GM12874 (cell line): ENCODE measurements around the gene AUTS2.

ENCODE experiments used
- CTCF ChIP-seq: IDR thresholded peaks from 2 replicates; pipeline ENCODE4 v1.5.1; 2011; ENCODE audit warnings: low read depth, mild to moderate bottlenecking, control low read depth, low read length, moderate library complexity; ENCODE audit not compliant: insufficient read depth

The AUTS2 gene

GRCh38 chr7:69596056-69596455 lies 2.2 kb upstream of the AUTS2 start:
- no peak for TF ChIP-seq CTCF

GRCh38 chr7:69596723-69597277 lies 1.5 kb upstream of the AUTS2 start:
- TF ChIP-seq CTCF, result no peak

DNA sequence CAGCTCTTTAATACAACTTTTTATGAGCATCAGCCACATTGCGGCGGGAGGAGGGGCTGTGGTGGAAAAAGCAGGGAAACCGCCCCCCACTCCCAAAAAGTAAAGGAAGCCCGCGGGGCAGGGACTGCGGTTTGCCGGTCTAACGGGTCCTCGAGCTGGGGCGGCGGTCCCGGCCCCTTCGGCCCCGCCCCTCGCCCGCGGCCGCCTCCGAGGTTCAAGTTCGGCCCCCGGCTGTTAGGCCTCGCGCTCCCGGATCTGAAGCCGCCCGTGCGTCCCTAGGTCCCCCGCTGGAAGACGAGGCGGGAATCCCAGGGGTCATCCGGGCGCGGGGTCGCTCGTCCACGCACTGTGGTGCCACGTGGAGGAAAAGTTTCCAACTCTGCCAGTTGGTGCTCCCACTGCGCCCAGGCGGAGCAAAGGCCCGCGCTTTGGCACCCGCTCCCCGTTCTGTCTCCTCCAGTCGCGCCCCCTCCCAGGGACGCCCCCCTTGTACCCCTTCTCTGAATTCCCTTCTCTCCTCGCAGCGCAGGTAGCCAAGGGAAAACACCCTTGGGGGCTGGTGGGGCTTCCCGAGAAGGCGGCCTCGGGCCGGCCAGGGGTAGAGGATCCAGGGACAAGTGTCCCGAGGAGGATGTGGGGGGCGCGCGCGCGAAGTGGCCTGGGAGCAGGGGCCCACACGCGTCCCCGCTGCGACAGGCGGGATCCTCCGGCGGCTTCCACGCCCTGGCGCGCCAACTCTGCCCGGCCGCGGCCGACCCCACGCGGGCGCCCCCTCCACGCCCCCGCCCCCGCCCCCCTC lies 798 bp upstream of the AUTS2 start:
- no peak for TF ChIP-seq CTCF

DNA sequence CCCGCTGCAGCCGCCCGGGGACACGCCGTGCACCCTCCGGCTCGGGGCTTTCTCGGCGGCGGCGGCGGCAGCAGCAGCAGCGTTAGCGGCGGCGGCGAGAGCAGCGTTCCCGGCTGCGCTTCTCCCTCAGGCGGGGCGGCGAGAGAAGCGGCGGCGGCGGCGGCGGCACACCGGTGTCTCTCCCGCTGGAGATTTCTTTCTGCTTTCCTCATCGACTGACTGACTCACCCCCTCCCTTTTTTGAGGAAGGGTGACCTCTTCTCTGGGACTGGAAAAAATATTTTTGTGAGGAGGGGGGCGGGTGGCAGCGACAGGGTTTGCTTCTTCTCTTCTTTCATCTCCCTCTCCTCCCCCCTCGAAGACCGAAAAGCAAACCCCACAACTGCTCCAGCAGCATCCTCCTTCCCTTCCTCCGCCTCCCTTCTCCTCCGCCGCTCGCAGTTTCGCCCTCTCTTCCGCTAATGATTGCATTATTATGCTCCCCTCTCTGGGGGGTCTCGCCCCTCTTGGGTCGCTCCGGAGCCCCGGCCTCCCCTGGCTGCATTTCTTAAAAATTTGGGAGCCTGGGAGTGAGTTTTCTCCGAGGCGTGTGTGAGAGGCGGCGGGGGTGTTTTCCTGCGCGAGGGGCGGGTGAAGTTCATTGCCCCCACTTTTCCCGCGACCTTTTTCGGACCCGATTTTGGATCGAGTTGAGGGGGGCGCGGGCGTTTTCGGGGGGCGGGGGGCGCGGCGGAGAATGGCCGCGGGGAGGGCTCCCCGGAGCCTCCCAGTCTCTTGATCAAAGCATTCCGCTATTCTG lies 411 bp downstream of the AUTS2 start:
- no peak for TF ChIP-seq CTCF

DNA sequence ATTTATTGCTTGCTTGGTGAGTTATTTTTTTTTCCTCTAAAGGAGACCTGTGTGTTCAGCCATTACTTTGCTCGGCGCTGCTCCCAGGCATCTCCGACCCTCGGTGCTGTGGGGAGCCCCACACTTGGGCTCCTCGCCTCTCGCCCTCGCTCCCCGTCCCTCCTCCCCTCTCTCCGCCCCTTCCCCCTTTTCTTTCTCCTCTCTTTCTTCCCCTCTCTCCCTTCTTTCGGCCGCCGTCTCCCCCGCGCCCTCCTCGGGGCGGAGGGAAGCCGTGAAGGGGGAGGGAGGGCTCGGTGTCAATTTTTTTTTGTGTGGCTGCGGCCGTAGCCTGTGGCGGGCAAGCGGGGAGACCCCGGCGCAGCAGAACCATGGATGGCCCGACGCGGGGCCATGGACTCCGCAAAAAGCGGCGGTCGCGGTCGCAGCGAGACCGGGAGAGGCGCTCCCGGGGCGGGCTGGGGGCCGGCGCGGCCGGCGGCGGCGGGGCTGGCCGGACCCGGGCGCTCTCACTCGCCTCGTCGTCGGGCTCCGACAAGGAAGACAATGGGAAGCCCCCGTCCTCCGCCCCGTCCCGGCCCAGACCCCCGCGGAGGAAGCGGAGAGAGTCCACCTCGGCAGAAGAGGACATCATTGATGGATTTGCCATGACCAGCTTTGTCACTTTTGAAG lies 1.1 kb downstream of the AUTS2 start:
- no peak for TF ChIP-seq CTCF

DNA sequence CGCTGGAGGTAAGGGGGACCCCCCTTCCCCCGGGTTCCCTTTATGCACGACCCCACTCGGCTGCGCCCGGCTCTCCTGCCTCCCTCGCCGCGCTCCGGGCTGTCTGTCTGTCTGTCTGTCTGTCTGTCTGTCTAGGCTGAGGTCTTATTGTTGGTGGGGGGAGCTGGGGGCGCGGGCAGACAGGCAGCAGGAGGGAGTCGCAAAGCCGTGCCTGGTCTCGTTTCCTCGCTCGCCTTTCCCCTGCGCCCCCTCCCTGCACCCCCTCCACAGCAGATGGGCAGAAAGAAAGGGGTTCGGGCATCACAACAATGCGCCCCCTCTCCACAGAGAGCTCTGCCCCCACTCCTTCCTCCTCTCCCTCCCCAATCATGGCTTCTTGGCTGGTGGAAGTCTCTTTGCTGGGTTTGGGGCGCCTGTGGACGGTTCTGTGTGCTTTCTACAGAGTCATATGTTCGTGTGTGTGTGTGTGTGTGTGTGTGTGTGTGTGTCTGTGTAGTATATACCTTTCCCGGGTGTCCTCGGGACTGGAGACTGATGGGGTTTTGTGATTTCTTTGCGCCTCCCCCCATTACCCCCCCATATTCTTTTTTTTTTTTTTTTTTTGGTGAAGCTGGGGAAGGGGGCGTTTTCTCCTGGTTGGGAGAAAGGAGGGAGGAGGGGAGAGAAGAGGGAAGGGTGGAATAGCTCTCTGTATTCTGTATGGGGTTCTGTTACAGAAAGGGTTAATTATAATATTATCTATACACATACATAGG lies 1.9 kb downstream of the AUTS2 start:
- TF ChIP-seq CTCF, result no peak
